ENCODE results near the gene PXDC1. TPM values are rescaled to one million over a fixed set of nuclear protein-coding genes. Genes with fewer than 3 reads are reported as not detected.
"Not testable (repeated sequence)": the region's sequence is repeated elsewhere in the genome, so short reads cannot be mapped to it uniquely, and the experiment has no call there.

PXDC1 gene
- total and polyA plus RNA-seq, 10 donors: 17.7 to 51.5 (median 32.0) TPM

GRCh38 chr6:3762359-3762758, 10.8 kb upstream of the PXDC1 start:
- no peaks in the 10 kb centered on the region for H3K27me3 ChIP-seq (replicated peaks in 1 of 7)
- intact Hi-C loops (cut with DNase I; ENCODE audit: low total_unique reads): no loop called here
- no peak overlapping the region for H3K4me3 ChIP-seq
- H3K4me1 ChIP-seq: peaks cover 0 to 17% (median 3%) of the 10 kb centered on the region in 6 donors
- no peaks in the 10 kb centered on the region for H3K9me3 ChIP-seq
- H3K27ac ChIP-seq: no peak overlapping the region
- no peaks in the 10 kb centered on the region for H3K36me3 ChIP-seq
- TF ChIP-seq POLR2AphosphoS5 (IDR thresholded peaks at IDR 0.05) (no peak), POLR2A (IDR thresholded peaks at IDR 0.05) (no peak), CTCF (IDR thresholded peaks at IDR 0.05 in 8 of 11, conservative IDR thresholded peaks at IDR 0.05 in 3 of 11) (no peak)
- DNase-seq: no peak
- 95 to 97% (median 96%) methylated on average over 15 of the region's 15 CpGs for WGBS, 5 donors

GRCh38 chr6:3761989-3762270, 10.4 kb upstream of the PXDC1 start:
- 91 to 97% (median 95%) methylated on average over 8 of the region's 8 CpGs for WGBS, 5 donors
- no peak overlapping the region for H3K4me3 ChIP-seq
- DNase-seq: no peak
- H3K27ac ChIP-seq: no peak overlapping the region
- H3K36me3 ChIP-seq: no peaks in the 10 kb centered on the region
- intact Hi-C loops (cut with DNase I; ENCODE audit: low total_unique reads): no loop called here
- no peak for TF ChIP-seq POLR2A (IDR thresholded peaks at IDR 0.05)
- no peak for TF ChIP-seq CTCF (IDR thresholded peaks at IDR 0.05 in 8 of 11, conservative IDR thresholded peaks at IDR 0.05 in 3 of 11)
- TF ChIP-seq POLR2AphosphoS5 (IDR thresholded peaks at IDR 0.05): no peak
- H3K4me1 ChIP-seq: peaks cover 0 to 17% (median 0%) of the 10 kb centered on the region in 6 donors
- no peaks in the 10 kb centered on the region for H3K27me3 ChIP-seq (replicated peaks in 1 of 7)
- H3K9me3 ChIP-seq: no peaks in the 10 kb centered on the region

- 73 to 98% (median 89%) methylated on average over 6 of the region's 6 CpGs for WGBS, 5 donors
- no peak for DNase-seq
- no peak overlapping the region for H3K27ac ChIP-seq
- H3K4me3 ChIP-seq: no peak overlapping the region
- no peaks in the 10 kb centered on the region for H3K9me3 ChIP-seq
- H3K4me1 ChIP-seq: peaks cover 0 to 10% (median 0%) of the 10 kb centered on the region in 6 donors
- intact Hi-C loops (cut with DNase I; ENCODE audit: low total_unique reads): no loop called here
- no peaks in the 10 kb centered on the region for H3K36me3 ChIP-seq
- no peaks in the 10 kb centered on the region for H3K27me3 ChIP-seq (replicated peaks in 1 of 7)
- no peak for TF ChIP-seq POLR2A (IDR thresholded peaks at IDR 0.05)
- no peak for TF ChIP-seq CTCF (IDR thresholded peaks at IDR 0.05 in 8 of 11, conservative IDR thresholded peaks at IDR 0.05 in 3 of 11)
- TF ChIP-seq POLR2AphosphoS5 (IDR thresholded peaks at IDR 0.05): no peak
Observed at GRCh38 chr6:3759646-3760232, 8.2 kb upstream of the PXDC1 start.

- Histone ChIP-seq H3K36me3 (no peaks in the 10 kb centered on the region), H3K4me1 (peaks cover 0 to 13% (median 0%) of the 10 kb centered on the region in 6 donors), H3K27me3 (replicated peaks in 1 of 7) (peaks cover 0 to 1% (median 0%) of the 10 kb centered on the region in 7 donors), H3K4me3 (no peak overlapping the region), H3K27ac (no peak overlapping the region), H3K9me3 (no peaks in the 10 kb centered on the region)
- intact Hi-C loops (cut with DNase I; ENCODE audit: low total_unique reads): no loop called here
- TF ChIP-seq POLR2A (IDR thresholded peaks at IDR 0.05): no peak
- TF ChIP-seq POLR2AphosphoS5 (IDR thresholded peaks at IDR 0.05): no peak
- no peak for TF ChIP-seq CTCF (IDR thresholded peaks at IDR 0.05 in 8 of 11, conservative IDR thresholded peaks at IDR 0.05 in 3 of 11)
- DNase-seq: no peak
- WGBS, 5 donors: 56 to 93% (median 82%) methylated on average over 7 of the region's 7 CpGs
Observed at GRCh38 chr6:3758842-3759144, 7.3 kb upstream of the PXDC1 start.

GRCh38 chr6:3757998-3758841, 6.7 kb upstream of the PXDC1 start:
- H3K36me3 ChIP-seq; intact Hi-C loops (cut with DNase I; ENCODE audit: low total_unique reads); H3K27me3 ChIP-seq (replicated peaks in 1 of 7); H3K9me3 ChIP-seq; DNase-seq; H3K4me3 ChIP-seq: not testable (repeated sequence)
- Histone ChIP-seq H3K27ac (peak overlapping the region in 1 of 8 donors; percentile 78), H3K4me1 (peaks cover 0 to 19% (median 2%) of the 10 kb centered on the region in 6 donors)
- WGBS, 5 donors: 97 to 99% (median 97%) methylated on average over 44 to 57 of the region's 57 CpGs
